DND-41 (cell line): Measurements from ENCODE around the gene GGTA1.

Experiments used
- ATAC-seq: fragments of 200-7000 bp; cut with Tn5 transposase; 3 replicates; pipeline ENCODE4 v1.9.1; 2021; ENCODE audit warnings: low read depth; ENCODE audit not compliant: insufficient read depth
- DNase-seq: peaks from one replicate; pipeline ENCODE4 v3.0.0-alpha.2; 2020
- H2AFZ ChIP-seq: 2 replicates; pipeline ENCODE4 v1.6.0; 2012; ENCODE audit warnings: low read depth, low read length
- H3K27ac ChIP-seq: 2 replicates; pipeline ENCODE4 v1.5.1; 2012; ENCODE audit warnings: low read length, inconsistent platforms
- H3K27me3 ChIP-seq: fragments of 200-600 bp; sonication (generic); 2 replicates; pipeline ENCODE4 v1.6.0; 2012; ENCODE audit warnings: low read length, mild to moderate bottlenecking, inconsistent platforms; ENCODE audit not compliant: insufficient read depth, poor library complexity
- H3K36me3 ChIP-seq: 2 replicates; pipeline ENCODE4 v1.5.1; 2012; ENCODE audit warnings: low read length, inconsistent platforms; ENCODE audit not compliant: insufficient read depth
- H3K4me1 ChIP-seq: 2 replicates; pipeline ENCODE4 v1.5.1; 2012; ENCODE audit warnings: mild to moderate bottlenecking, low read length; ENCODE audit not compliant: insufficient read depth
- H3K4me2 ChIP-seq: 2 replicates; pipeline ENCODE4 v1.6.0; 2012; ENCODE audit warnings: mild to moderate bottlenecking, moderate library complexity, low read length, inconsistent platforms; ENCODE audit not compliant: insufficient read depth
- H3K4me3 ChIP-seq, 2 experiments: fragments of 200-600 bp in 1 of 2; shearing (Covaris generic) in 1 of 2; 2 replicates each; pipeline ENCODE4 v1.5.1; 2012 to 2016; ENCODE audit warnings: inconsistent platforms in 2 of 2, low read length in 2 of 2, mild to moderate bottlenecking in 2 of 2, low read depth in 1 of 2, moderate library complexity in 1 of 2
- H3K79me2 ChIP-seq: 2 replicates; pipeline ENCODE4 v1.6.0; 2012; ENCODE audit warnings: low read length, inconsistent platforms; ENCODE audit not compliant: insufficient read depth
- H3K9ac ChIP-seq: 2 replicates; pipeline ENCODE4 v1.6.0; 2012; ENCODE audit warnings: low read depth, mild to moderate bottlenecking, inconsistent platforms, low read length, moderate library complexity
- H3K9me3 ChIP-seq: 2 replicates; pipeline ENCODE4 v1.5.1; 2012; ENCODE audit warnings: low read length, moderate library complexity, mild to moderate bottlenecking, inconsistent platforms; ENCODE audit not compliant: insufficient read depth, severe bottlenecking
- H4K20me1 ChIP-seq: 2 replicates; pipeline ENCODE4 v1.6.0; 2012; ENCODE audit warnings: low read length; ENCODE audit not compliant: insufficient read depth
- EZH2 ChIP-seq: IDR thresholded peaks from 3 replicates; pipeline ENCODE4 v1.6.1; 2012; ENCODE audit warnings: borderline replicate concordance, low read depth, mild to moderate bottlenecking, moderate library complexity, low read length, inconsistent platforms; ENCODE audit not compliant: severe bottlenecking
- TF ChIP-seq, protein P1 (sequence below): IDR thresholded peaks from 2 replicates; pipeline ENCODE4 v1.5.1; 2012; ENCODE audit warnings: borderline replicate concordance, low read length, moderate library complexity, mild to moderate bottlenecking; ENCODE audit not compliant: poor library complexity, severe bottlenecking; ENCODE audit errors: extremely low read depth

GGTA1 gene

DNA sequence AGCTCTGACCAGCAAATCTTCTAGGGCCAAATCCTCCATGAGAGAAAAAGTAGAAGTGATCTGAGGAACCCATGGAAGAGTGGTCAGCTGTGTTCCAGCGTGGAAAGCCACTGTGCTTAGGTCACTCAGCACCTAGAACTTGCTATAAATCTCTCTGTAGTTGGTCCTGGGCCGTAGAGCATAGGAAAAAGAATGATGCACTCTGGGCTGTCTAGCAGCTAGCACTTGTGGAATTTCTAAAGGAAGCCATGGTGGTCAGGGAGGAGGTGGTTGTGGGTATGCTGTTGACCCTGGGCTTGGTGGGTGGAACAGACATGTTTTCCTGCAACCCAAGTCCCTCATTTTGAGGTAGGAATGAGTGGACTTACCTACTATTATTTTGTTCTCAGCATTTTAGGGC lies 48.1 kb downstream of the GGTA1 start:
- Histone ChIP-seq H3K36me3 (no peaks in the 10 kb centered on the region), H4K20me1 (no peaks in the 10 kb centered on the region), H3K9me3 (no peaks in the 10 kb centered on the region), H3K4me3 (no peak overlapping the region), H3K79me2 (no peaks in the 10 kb centered on the region), H3K9ac (no peak overlapping the region), H2AFZ (no peak overlapping the region), H3K4me2 (no peak overlapping the region), H3K27me3 (peaks cover 11% of the 10 kb centered on the region), H3K4me1 (peaks cover 22% of the 10 kb centered on the region), H3K27ac (no peak overlapping the region)
- DNase-seq, result no peak
- ATAC-seq, result no peak
- TF ChIP-seq, protein P1, sequence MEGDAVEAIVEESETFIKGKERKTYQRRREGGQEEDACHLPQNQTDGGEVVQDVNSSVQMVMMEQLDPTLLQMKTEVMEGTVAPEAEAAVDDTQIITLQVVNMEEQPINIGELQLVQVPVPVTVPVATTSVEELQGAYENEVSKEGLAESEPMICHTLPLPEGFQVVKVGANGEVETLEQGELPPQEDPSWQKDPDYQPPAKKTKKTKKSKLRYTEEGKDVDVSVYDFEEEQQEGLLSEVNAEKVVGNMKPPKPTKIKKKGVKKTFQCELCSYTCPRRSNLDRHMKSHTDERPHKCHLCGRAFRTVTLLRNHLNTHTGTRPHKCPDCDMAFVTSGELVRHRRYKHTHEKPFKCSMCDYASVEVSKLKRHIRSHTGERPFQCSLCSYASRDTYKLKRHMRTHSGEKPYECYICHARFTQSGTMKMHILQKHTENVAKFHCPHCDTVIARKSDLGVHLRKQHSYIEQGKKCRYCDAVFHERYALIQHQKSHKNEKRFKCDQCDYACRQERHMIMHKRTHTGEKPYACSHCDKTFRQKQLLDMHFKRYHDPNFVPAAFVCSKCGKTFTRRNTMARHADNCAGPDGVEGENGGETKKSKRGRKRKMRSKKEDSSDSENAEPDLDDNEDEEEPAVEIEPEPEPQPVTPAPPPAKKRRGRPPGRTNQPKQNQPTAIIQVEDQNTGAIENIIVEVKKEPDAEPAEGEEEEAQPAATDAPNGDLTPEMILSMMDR, result no peak
- no peak for TF ChIP-seq EZH2

DNA sequence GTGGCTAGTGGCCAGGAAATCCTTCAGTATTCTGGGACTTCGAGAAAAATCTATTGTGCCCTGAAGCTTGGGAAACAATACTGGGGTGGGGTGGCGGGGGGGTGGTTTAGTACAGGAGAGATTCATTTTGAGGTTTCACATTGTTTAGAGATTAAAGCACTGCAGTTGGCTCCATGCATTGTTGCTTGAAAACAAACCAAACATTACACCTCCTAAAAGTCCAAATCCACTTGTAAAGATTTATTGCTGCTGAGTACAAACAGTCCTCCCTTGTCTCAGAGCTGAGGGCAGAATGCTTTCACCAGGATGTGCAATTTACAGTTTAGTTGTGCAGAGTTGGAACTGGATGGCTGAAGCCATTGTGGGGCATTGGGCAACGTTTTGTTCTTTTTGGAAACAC lies 49.4 kb downstream of the GGTA1 start:
- Histone ChIP-seq H3K27me3 (peaks cover 16% of the 10 kb centered on the region), H3K4me3 (no peak overlapping the region), H2AFZ (no peak overlapping the region), H3K4me2 (no peak overlapping the region), H4K20me1 (no peaks in the 10 kb centered on the region), H3K36me3 (no peaks in the 10 kb centered on the region), H3K4me1 (peaks cover 12% of the 10 kb centered on the region), H3K27ac (no peak overlapping the region), H3K9me3 (no peaks in the 10 kb centered on the region), H3K79me2 (no peaks in the 10 kb centered on the region), H3K9ac (no peak overlapping the region)
- TF ChIP-seq EZH2, result no peak
- TF ChIP-seq, protein P1, result no peak
- DNase-seq (no peak), ATAC-seq (no peak)

DNA sequence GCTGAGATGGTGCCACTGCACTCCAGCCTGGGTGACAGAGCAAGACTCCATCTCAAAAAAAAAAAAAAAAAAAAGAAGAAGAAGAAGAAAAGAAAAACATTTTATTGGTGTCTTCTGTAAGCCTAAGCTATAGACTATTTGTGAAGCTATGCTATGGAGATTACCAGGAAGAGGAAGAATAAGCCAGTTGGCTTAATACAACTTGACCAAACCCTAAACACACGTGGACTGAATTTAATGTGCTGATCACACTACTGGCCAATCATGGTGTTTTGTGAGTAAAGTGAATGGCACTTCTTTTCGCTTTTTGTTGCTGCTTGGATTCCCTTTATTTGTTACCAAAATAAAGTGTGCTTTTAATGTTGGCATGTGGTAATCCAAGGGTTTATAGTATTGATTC lies 49.9 kb downstream of the GGTA1 start:
- H3K79me2 ChIP-seq, result no peaks in the 10 kb centered on the region
- DNase-seq (no peak), ATAC-seq (no peak)
- H3K4me1 ChIP-seq, result peaks cover 10% of the 10 kb centered on the region
- no peak overlapping the region for H3K4me3 ChIP-seq
- no peaks in the 10 kb centered on the region for H3K9me3 ChIP-seq
- no peaks in the 10 kb centered on the region for H3K36me3 ChIP-seq
- H3K4me2 ChIP-seq, result no peak overlapping the region
- H3K27me3 ChIP-seq, result peaks cover 16% of the 10 kb centered on the region
- no peak for TF ChIP-seq EZH2
- TF ChIP-seq, protein P1, result no peak
- H3K27ac ChIP-seq, result no peak overlapping the region
- no peak overlapping the region for H2AFZ ChIP-seq
- no peaks in the 10 kb centered on the region for H4K20me1 ChIP-seq
- H3K9ac ChIP-seq, result no peak overlapping the region

DNA sequence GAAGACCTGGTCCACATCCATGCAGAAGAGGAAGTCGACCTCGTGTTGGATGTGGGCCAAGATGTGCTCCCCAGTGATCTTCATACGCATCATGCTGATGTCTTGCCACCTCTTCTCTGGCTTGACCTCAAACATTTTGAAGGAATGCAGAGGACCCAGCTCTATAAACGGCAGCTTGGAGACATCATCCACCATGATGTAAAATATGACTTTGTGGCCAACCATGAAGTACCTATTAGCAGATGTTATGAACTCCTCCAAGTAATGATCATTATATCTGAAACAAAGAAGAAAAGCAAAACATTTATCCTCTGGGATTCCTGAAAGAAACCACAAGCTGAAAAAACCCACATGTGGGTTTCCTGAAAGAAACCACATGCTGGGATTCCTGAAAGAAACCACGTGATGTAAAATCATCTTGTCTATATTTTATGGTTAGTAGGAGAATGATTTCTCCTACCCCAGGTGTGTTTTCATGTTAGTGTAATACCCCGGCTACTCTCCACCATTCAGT lies 52.3 kb downstream of the GGTA1 start:
- no peak overlapping the region for H3K9ac ChIP-seq
- no peak for TF ChIP-seq EZH2
- TF ChIP-seq, protein P1, result no peak
- H3K36me3 ChIP-seq, result no peaks in the 10 kb centered on the region
- H3K4me3 ChIP-seq, result no peak overlapping the region
- H3K4me2 ChIP-seq, result no peak overlapping the region
- ATAC-seq (peak; percentile 62), DNase-seq (peak; percentile 7)
- no peak overlapping the region for H2AFZ ChIP-seq
- no peaks in the 10 kb centered on the region for H3K79me2 ChIP-seq
- no peaks in the 10 kb centered on the region for H3K9me3 ChIP-seq
- peaks cover 10% of the 10 kb centered on the region for H3K4me1 ChIP-seq
- no peaks in the 10 kb centered on the region for H4K20me1 ChIP-seq
- H3K27ac ChIP-seq, result no peak overlapping the region
- peaks cover 20% of the 10 kb centered on the region for H3K27me3 ChIP-seq
